Heart right ventricle (tissue), 16 donors: ENCODE results near the gene RTKN2. TPM values are rescaled to one million over a fixed set of nuclear protein-coding genes. Genes with fewer than 3 reads are reported as not detected.

Experiments
- ATAC-seq, 8 donors: fragments of 200-7000 bp; cut with Tn5 transposase; one replicate each; pipeline ENCODE4 v1.9.1; 2020; ENCODE audit warnings: mild to moderate bottlenecking in 8 of 8, moderate library complexity in 8 of 8, moderate number of reproducible peaks in 1 of 8
- DNase-seq, 2 donors: peaks; one replicate each; pipeline ENCODE4 v3.0.0-alpha.2; 2020
- H3K27ac ChIP-seq, 10 donors: fragments of 200-600 bp; sonication (generic) in 2 of 10; one replicate each; pipeline versions ENCODE4 v1.5.0 to v1.8.0; 2020 to 2022; ENCODE audit warnings: mild to moderate bottlenecking in 3 of 10
- H3K27me3 ChIP-seq, 7 donors: fragments of 200-600 bp; one replicate each; pipeline ENCODE4 v1.8.0; 2021 to 2022; ENCODE audit warnings: mild to moderate bottlenecking in 2 of 7
- H3K36me3 ChIP-seq, 9 donors: fragments of 200-600 bp; sonication (generic) in 1 of 9; one replicate each; pipeline versions ENCODE4 v1.5.0 to v1.8.0; 2020 to 2022; ENCODE audit warnings: mild to moderate bottlenecking in 2 of 9
- H3K4me1 ChIP-seq, 9 donors: fragments of 200-600 bp; sonication (generic) in 1 of 9; one replicate each; pipeline versions ENCODE4 v1.5.0 to v1.8.0; 2020 to 2022; ENCODE audit warnings: mild to moderate bottlenecking in 4 of 9
- H3K4me3 ChIP-seq, 10 donors: fragments of 200-600 bp; sonication (generic) in 2 of 10; one replicate each; pipeline versions ENCODE4 v1.5.0 to v1.8.0; 2020 to 2022; ENCODE audit warnings: mild to moderate bottlenecking in 7 of 10, moderate library complexity in 2 of 10
- H3K9me3 ChIP-seq, 11 donors: fragments of 200-600 bp in 10 of 11; sonication (generic) in 2 of 11; one replicate each; pipeline versions ENCODE4 v1.5.0 to v1.8.0; 2013 to 2022; ENCODE audit warnings: mild to moderate bottlenecking in 2 of 11, control low read depth in 1 of 11, moderate library complexity in 1 of 11
- WGBS, 2 donors: extraction: QIAGEN DNeasy Blood & Tissue Kit; methylation state at CpG; one replicate each; pipeline ENCODE4 v1.1.7; 2013; ENCODE audit warnings: inconsistent platforms in 1 of 2; 5-methylcytosine and 5-hydroxymethylcytosine counted together
- intact Hi-C, 10 donors: fragments of 100-400 bp; cut with DNase I; formaldehyde crosslinking; loops; one replicate each; pipeline versions ENCODE4 v1.11.1 to v1.14.2; 2022
- polyA plus RNA-seq, 2 donors: library from polyadenylated mRNA; stranded (reverse); fragments of 200-250 nt; gene quantifications; one replicate each; pipeline ENCODE4 v1.2.3, GENCODE V29; 2013
- total RNA-seq, 10 donors: library from RNA; stranded (reverse); fragmentation: NEBNext Ultra II Directional in 3 of 10; extraction: Animal tissue kit (Norgen Biotek cat#: 25700) in 3 of 10; gene quantifications; one replicate each; pipeline versions ENCODE4 v1.2.1 to v1.2.4, GENCODE V29; 2021 to 2023
- TF ChIP-seq, protein P1 (sequence below), 9 donors: fragments of 200-600 bp; sonication (generic) in 2 of 9; IDR thresholded peaks; one replicate each; pipeline versions ENCODE4 v1.5.0 to v1.8.0; 2021 to 2022; ENCODE audit warnings: antibody characterized with exemption in 9 of 9, mild to moderate bottlenecking in 5 of 9, moderate library complexity in 1 of 9
- donor health status: Arrhythmogenic right ventricular cardiomyopathy.
- donor health status: ischemic (EF 13 %, LVEDD 7.1; RV severe dilation, severe dysfunction).
- donor health status: healthy with polysubstance abuse.
- donor health status: DM: no; HTN: yes; CAD: no.
- donor health status: DM: no; HTN: no; CAD: no.
- donor health status: ischemic (EF 25% LVEDD 6.9; RV normal size, moderate dysfunction).
- donor health status: ischemic (EF 25% LVEDD 5.7; RV mildly dilated, moderate dysfunction).
- donor health status: healthy.
- donor health status: DM: yes; HTN: yes; CAD: no.
- donor health status: Ischemic cardiomyopathy.
- donor health status: ischemic (EF 35%, LVEDD 5.7; RV mildly dilated, moderate dysfunction).
- donor health status: nonischemic (EF 11% LVEDD 7.7; RV severe dilation, severe dysfunction).
- donor health status: DM: yes; HTN: yes; CAD: no.
- donor health status: PGD.
- donor health status: ischemic (EF 29% LVEDD 5.4; RV normal size, mild dysfunction).
- donor health status: nonischemic (EF 23%, LVEDD 6.1; RV moderate dilation, normal function).

The RTKN2 gene
- total and polyA plus RNA-seq, 12 donors: 0.01 to 0.30 (median 0.14) TPM; not detected in 4

DNA sequence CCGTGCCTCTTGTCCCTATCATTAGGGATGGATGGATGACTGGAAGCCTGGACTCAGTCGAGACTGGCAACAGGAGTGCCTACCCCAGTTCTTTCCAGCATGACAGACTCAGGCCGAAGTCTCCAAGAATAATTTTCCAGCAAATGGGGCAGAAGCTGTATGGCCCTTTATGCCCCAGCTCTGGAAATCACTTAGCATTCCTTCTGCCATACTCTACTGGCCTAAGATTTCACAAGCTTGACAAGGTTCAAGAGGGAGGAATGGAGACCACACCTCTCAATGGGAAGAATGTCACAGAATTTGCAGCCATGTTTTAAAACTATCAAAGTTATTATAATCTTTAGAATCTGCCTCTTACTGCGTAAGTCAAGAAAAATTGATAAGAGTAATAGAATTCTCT is 39.0 kb upstream of the RTKN2 start:
- no peak for DNase-seq
- no peak overlapping the region for H3K4me3 ChIP-seq
- H3K27me3 ChIP-seq: peaks cover 0 to 22% (median 0%) of the 10 kb centered on the region in 7 donors
- intact Hi-C loops: no loop called here
- 42 to 45% methylated on average over 4 of the region's 4 CpGs for WGBS, 2 donors
- no peaks in the 10 kb centered on the region for H3K9me3 ChIP-seq
- no peak overlapping the region for H3K27ac ChIP-seq
- no peak for ATAC-seq
- no peaks in the 10 kb centered on the region for H3K36me3 ChIP-seq
- TF ChIP-seq, protein P1, sequence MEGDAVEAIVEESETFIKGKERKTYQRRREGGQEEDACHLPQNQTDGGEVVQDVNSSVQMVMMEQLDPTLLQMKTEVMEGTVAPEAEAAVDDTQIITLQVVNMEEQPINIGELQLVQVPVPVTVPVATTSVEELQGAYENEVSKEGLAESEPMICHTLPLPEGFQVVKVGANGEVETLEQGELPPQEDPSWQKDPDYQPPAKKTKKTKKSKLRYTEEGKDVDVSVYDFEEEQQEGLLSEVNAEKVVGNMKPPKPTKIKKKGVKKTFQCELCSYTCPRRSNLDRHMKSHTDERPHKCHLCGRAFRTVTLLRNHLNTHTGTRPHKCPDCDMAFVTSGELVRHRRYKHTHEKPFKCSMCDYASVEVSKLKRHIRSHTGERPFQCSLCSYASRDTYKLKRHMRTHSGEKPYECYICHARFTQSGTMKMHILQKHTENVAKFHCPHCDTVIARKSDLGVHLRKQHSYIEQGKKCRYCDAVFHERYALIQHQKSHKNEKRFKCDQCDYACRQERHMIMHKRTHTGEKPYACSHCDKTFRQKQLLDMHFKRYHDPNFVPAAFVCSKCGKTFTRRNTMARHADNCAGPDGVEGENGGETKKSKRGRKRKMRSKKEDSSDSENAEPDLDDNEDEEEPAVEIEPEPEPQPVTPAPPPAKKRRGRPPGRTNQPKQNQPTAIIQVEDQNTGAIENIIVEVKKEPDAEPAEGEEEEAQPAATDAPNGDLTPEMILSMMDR (IDR thresholded peaks at IDR 0.05): no peak
- H3K4me1 ChIP-seq: peaks cover 0 to 4% (median 0%) of the 10 kb centered on the region in 9 donors

DNA sequence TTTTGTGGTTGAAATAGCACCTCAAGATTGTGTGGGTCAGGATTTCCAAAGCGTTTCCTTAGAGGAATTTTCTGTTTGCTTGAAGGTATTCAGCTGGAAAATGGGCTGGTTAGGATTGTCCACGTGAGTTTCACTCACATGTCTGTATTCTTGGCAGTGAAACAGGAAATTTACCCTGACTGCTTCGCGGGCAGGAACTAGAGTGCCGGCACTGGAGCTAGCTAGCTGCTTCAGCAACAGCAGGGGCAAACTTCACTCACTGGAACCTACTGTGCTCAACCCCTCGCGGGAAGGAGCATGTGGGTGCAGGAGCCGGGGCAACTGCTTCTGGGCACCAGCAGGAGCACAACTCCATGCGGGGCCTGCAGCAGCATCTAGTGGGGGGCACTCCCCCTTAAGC is 38.0 kb upstream of the RTKN2 start:
- Histone ChIP-seq H3K4me1 (peaks cover 0 to 4% (median 0%) of the 10 kb centered on the region in 9 donors), H3K9me3 (no peaks in the 10 kb centered on the region), H3K27me3 (peaks cover 0 to 22% (median 0%) of the 10 kb centered on the region in 7 donors), H3K4me3 (no peak overlapping the region), H3K36me3 (no peaks in the 10 kb centered on the region), H3K27ac (no peak overlapping the region)
- intact Hi-C loops: no loop called here
- DNase-seq: no peak
- no peak for ATAC-seq
- TF ChIP-seq, protein P1 (IDR thresholded peaks at IDR 0.05): no peak
- WGBS, 2 donors: 67 to 75% methylated on average over 9 of the region's 9 CpGs

DNA sequence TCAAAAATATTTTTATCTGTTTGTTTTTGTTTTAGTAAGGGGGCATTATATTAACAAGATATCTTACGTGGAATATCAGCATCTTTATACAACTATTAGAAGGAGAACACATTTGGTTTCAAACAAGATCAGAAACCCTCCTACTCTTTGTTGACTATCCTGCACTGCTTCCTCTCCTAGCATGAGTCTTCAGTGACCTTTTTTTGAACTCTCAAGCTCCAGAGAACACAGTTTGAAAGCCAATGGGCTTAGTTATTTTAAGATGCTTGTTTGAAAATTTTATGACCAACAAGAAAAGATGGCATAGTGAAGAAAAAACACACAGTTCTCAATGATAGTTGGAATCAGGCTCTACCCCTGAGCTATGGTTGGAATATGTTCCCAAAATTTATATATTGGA is 37.2 kb upstream of the RTKN2 start:
- intact Hi-C loops: no loop called here
- ATAC-seq (no peak), DNase-seq (no peak)
- Histone ChIP-seq H3K27ac (no peak overlapping the region), H3K4me1 (peaks cover 0 to 4% (median 0%) of the 10 kb centered on the region in 9 donors), H3K27me3 (peaks cover 0 to 22% (median 0%) of the 10 kb centered on the region in 7 donors), H3K9me3 (peaks cover 0 to 6% (median 0%) of the 10 kb centered on the region in 11 donors), H3K36me3 (no peaks in the 10 kb centered on the region), H3K4me3 (no peak overlapping the region)
- TF ChIP-seq, protein P1 (IDR thresholded peaks at IDR 0.05): no peak
- WGBS, 2 donors: 53 to 76% methylated on average over 1 of the region's 1 CpG

DNA sequence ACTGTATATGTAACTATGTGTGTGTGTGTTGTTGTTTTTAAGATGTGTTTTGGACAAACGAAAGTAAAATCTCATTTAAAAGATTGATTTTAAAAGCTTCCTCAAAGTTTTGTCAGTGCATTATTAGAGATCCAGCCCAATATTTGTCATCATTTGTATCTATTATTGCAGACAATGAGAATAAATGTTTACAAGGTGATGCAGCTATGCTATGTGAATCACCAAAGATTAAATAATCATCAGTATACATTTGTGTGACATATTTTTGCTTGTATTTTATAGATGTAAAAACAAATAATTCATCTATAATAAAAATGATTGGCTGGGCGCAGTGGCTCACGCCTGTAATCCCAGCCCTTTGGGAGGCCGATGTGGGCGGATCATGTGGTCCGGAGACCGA is 35.3 kb upstream of the RTKN2 start:
- no peak for ATAC-seq
- Histone ChIP-seq H3K27me3 (peaks cover 0 to 11% (median 0%) of the 10 kb centered on the region in 7 donors), H3K36me3 (no peaks in the 10 kb centered on the region), H3K4me3 (no peak overlapping the region), H3K4me1 (peaks cover 0 to 4% (median 0%) of the 10 kb centered on the region in 9 donors), H3K9me3 (peaks cover 0 to 7% (median 0%) of the 10 kb centered on the region in 11 donors), H3K27ac (no peak overlapping the region)
- no peak for DNase-seq
- TF ChIP-seq, protein P1 (IDR thresholded peaks at IDR 0.05): no peak
- intact Hi-C loops: no loop called here
- 93 to 94% methylated on average over 7 of the region's 7 CpGs for WGBS, 2 donors
